ENCODE measurements around the gene HOXD1. TPM values are rescaled to one million over a fixed set of nuclear protein-coding genes. Genes with fewer than 3 reads are reported as not detected.

Gene HOXD1
- polyA plus RNA-seq, 1 experiment, result not detected

GRCh38 chr2:176227874-176228273 is 39.4 kb downstream of the HOXD1 start:
- ChIA-PET POLR2A (no interaction called here), CTCF (no interaction called here)
- Histone ChIP-seq H3K27me3 (ENCODE audit: control insufficient read depth, insufficient read depth, low read length) (no peaks in the 10 kb centered on the region), H3K27ac (ENCODE audit: low read depth, low read length) (no peak overlapping the region), H3K9me3 (ENCODE audit: control insufficient read depth, insufficient read depth, low read length) (no peaks in the 10 kb centered on the region), H3K4me3 (ENCODE audit: low read depth, low read length) (no peak overlapping the region)
- no peak for DNase-seq (ENCODE audit: low read depth, low spot score)
- TF ChIP-seq CTCF (IDR thresholded peaks at IDR 0.05; ENCODE audit: low read depth, low read length), result no peak

GRCh38 chr2:176234156-176234555 is 45.7 kb downstream of the HOXD1 start:
- POLR2A ChIA-PET, result no interaction called here
- H3K4me3 ChIP-seq (ENCODE audit: low read depth, low read length), result no peak overlapping the region

GRCh38 chr2:176234940-176235339 is 46.5 kb downstream of the HOXD1 start:
- ChIA-PET POLR2A (no interaction called here), CTCF (interaction anchor here (2.0 kb wide), 1 partner anchor 220 kb away, joined by 8 read pairs; no protein-coding TSS in a partner anchor)
- no peak for DNase-seq (ENCODE audit: low read depth, low spot score)
- Histone ChIP-seq H3K27ac (ENCODE audit: low read depth, low read length) (no peak overlapping the region), H3K4me3 (ENCODE audit: low read depth, low read length) (no peak overlapping the region), H3K27me3 (ENCODE audit: control insufficient read depth, insufficient read depth, low read length) (no peaks in the 10 kb centered on the region), H3K9me3 (ENCODE audit: control insufficient read depth, insufficient read depth, low read length) (no peaks in the 10 kb centered on the region)
- TF ChIP-seq CTCF (IDR thresholded peaks at IDR 0.05; ENCODE audit: low read depth, low read length), result no peak

More at GRCh38 chr2:176234156-176234555, 45.7 kb downstream of the HOXD1 start:
- no peak for DNase-seq (ENCODE audit: low read depth, low spot score)
- TF ChIP-seq CTCF (IDR thresholded peaks at IDR 0.05; ENCODE audit: low read depth, low read length), result no peak
- CTCF ChIA-PET, result interaction anchor here (2.0 kb wide), 1 partner anchor 221 kb away, joined by 8 read pairs; no protein-coding TSS in a partner anchor
- no peaks in the 10 kb centered on the region for H3K9me3 ChIP-seq (ENCODE audit: control insufficient read depth, insufficient read depth, low read length)
- no peak overlapping the region for H3K27ac ChIP-seq (ENCODE audit: low read depth, low read length)
- H3K27me3 ChIP-seq (ENCODE audit: control insufficient read depth, insufficient read depth, low read length), result no peaks in the 10 kb centered on the region

GRCh38 chr2:176237456-176237855 is 49.0 kb downstream of the HOXD1 start:
- ChIA-PET POLR2A (no interaction called here), CTCF (interaction anchor here (0.6 to 1.0 kb wide), 2 partner anchors 13 to 415 kb away, joined by 3 read pairs; no protein-coding TSS in a partner anchor)
- no peak overlapping the region for H3K4me3 ChIP-seq (ENCODE audit: low read depth, low read length)
- no peak for TF ChIP-seq CTCF (IDR thresholded peaks at IDR 0.05; ENCODE audit: low read depth, low read length)
- H3K27me3 ChIP-seq (ENCODE audit: control insufficient read depth, insufficient read depth, low read length), result peaks cover under 1% of the 10 kb centered on the region
- H3K9me3 ChIP-seq (ENCODE audit: control insufficient read depth, insufficient read depth, low read length), result no peaks in the 10 kb centered on the region
- DNase-seq (ENCODE audit: low read depth, low spot score), result no peak
- no peak overlapping the region for H3K27ac ChIP-seq (ENCODE audit: low read depth, low read length)

GRCh38 chr2:176239031-176239430 is 50.6 kb downstream of the HOXD1 start:
- H3K4me3 ChIP-seq (ENCODE audit: low read depth, low read length), result no peak overlapping the region
- H3K27ac ChIP-seq (ENCODE audit: low read depth, low read length), result no peak overlapping the region
- TF ChIP-seq CTCF (IDR thresholded peaks at IDR 0.05; ENCODE audit: low read depth, low read length), result no peak
- no peak for DNase-seq (ENCODE audit: low read depth, low spot score)
- H3K9me3 ChIP-seq (ENCODE audit: control insufficient read depth, insufficient read depth, low read length), result no peaks in the 10 kb centered on the region
- ChIA-PET POLR2A (no interaction called here), CTCF (no interaction called here)
- peaks cover 2% of the 10 kb centered on the region for H3K27me3 ChIP-seq (ENCODE audit: control insufficient read depth, insufficient read depth, low read length)

Data from AG04450 (cell line).